Breast epithelium (tissue), 3 donors: ENCODE results near the gene CTXN1.

Source experiments
- POLR2A ChIP-seq: fragments of 450-650 bp; IDR thresholded peaks from one replicate; pipeline ENCODE4 v1.6.1; 2016; ENCODE audit warnings: antibody characterized with exemption, mild to moderate bottlenecking, moderate library complexity
- TF ChIP-seq, protein P1 (sequence below), 3 donors: fragments of 450-650 bp; IDR thresholded peaks; one replicate each; pipeline ENCODE4 v1.5.1; 2016 to 2017; ENCODE audit warnings: antibody characterized with exemption in 3 of 3, mild to moderate bottlenecking in 3 of 3, moderate library complexity in 3 of 3

DNA sequence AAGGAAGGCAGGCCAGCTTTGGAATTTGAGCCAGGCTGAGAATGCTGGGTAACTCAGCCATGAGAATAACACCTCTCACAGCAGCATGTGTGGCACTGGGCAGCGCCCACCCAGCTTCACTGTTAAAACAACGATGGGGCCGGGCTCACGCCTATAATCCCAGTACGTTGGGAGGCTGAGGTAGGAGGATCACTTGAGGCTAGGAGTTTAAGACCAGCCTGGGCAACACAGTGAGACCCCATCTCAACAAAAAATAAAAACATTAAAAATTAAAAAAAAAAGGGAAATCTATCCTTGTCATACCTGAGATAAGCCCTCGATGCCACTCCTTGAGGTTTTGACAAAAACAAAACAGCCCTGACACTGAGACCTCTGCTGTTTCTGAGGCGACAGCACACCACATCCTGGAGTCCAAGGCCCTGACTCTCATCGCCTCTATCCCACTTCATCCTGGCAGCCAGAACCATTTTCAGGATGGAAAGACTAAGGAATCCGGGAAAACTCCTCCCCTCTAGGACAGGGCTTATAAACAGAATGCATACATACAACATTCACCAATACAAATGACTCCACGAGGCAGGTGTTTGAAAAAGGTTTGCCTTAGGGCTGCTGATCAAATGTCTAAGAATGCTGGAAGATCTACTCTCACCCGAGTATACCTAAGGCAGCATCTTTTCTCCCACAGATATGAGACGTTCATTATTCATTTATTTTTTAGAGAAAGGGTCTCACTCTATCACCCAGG, 40.2 kb upstream of the CTXN1 start:
- TF ChIP-seq, protein P1, sequence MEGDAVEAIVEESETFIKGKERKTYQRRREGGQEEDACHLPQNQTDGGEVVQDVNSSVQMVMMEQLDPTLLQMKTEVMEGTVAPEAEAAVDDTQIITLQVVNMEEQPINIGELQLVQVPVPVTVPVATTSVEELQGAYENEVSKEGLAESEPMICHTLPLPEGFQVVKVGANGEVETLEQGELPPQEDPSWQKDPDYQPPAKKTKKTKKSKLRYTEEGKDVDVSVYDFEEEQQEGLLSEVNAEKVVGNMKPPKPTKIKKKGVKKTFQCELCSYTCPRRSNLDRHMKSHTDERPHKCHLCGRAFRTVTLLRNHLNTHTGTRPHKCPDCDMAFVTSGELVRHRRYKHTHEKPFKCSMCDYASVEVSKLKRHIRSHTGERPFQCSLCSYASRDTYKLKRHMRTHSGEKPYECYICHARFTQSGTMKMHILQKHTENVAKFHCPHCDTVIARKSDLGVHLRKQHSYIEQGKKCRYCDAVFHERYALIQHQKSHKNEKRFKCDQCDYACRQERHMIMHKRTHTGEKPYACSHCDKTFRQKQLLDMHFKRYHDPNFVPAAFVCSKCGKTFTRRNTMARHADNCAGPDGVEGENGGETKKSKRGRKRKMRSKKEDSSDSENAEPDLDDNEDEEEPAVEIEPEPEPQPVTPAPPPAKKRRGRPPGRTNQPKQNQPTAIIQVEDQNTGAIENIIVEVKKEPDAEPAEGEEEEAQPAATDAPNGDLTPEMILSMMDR (IDR thresholded peaks at IDR 0.05): no peak
- no peak for TF ChIP-seq POLR2A
